ENCODE measurements around the gene NUP210. TPM values are rescaled to one million over a fixed set of nuclear protein-coding genes. Genes with fewer than 3 reads are reported as not detected.
"Not testable (repeated sequence)": the region's sequence is repeated elsewhere in the genome, so short reads cannot be mapped to it uniquely, and the experiment has no call there.

Gene NUP210
- total RNA-seq, 1 donor from 2014 or later = 2.6 TPM

GRCh38 chr3:13385373-13385965 lies 34.7 kb downstream of the NUP210 start:
- intact Hi-C loops (cut with DNase I) = no loop called here
- no peak for DNase-seq (ENCODE audit: low spot score)

- intact Hi-C loops (cut with DNase I) = no loop called here
- DNase-seq (ENCODE audit: low spot score) = no peak
Measured at GRCh38 chr3:13380971-13381370, 39.2 kb downstream of the NUP210 start.

- intact Hi-C loops (cut with DNase I) = no loop called here
- no peak for DNase-seq (ENCODE audit: low spot score)
Measured at GRCh38 chr3:13379201-13379830, 40.8 kb downstream of the NUP210 start.

GRCh38 chr3:13378155-13378554 lies 42.0 kb downstream of the NUP210 start:
- intact Hi-C loops (cut with DNase I) = no loop called here

GRCh38 chr3:13377741-13378140 lies 42.4 kb downstream of the NUP210 start:
- intact Hi-C loops (cut with DNase I); DNase-seq (ENCODE audit: low spot score): not testable (repeated sequence)

More at GRCh38 chr3:13378155-13378554, 42.0 kb downstream of the NUP210 start:
- DNase-seq (ENCODE audit: low spot score) = no peak

- intact Hi-C loops (cut with DNase I) = no loop called here
- no peak for DNase-seq (ENCODE audit: low spot score)
Measured at GRCh38 chr3:13377021-13377420, 43.1 kb downstream of the NUP210 start.

- DNase-seq (ENCODE audit: low spot score) = no peak
- intact Hi-C loops (cut with DNase I) = no loop called here
Measured at GRCh38 chr3:13376091-13376490, 44.0 kb downstream of the NUP210 start.

GRCh38 chr3:13375464-13375863 lies 44.7 kb downstream of the NUP210 start:
- DNase-seq (ENCODE audit: low spot score) = no peak
- intact Hi-C loops (cut with DNase I) = no loop called here

GRCh38 chr3:13373975-13374586 lies 46.0 kb downstream of the NUP210 start:
- no peak for DNase-seq (ENCODE audit: low spot score)
- intact Hi-C loops (cut with DNase I) = no loop called here

GRCh38 chr3:13372656-13373055 lies 47.5 kb downstream of the NUP210 start:
- DNase-seq (ENCODE audit: low spot score) = no peak
- intact Hi-C loops (cut with DNase I) = no loop called here

GRCh38 chr3:13372126-13372525 lies 48.0 kb downstream of the NUP210 start:
- intact Hi-C loops (cut with DNase I) = no loop called here
- DNase-seq (ENCODE audit: low spot score) = no peak

- DNase-seq (ENCODE audit: low spot score) = no peak
- intact Hi-C loops (cut with DNase I) = no loop called here
Measured at GRCh38 chr3:13371100-13372075, 48.7 kb downstream of the NUP210 start.

GRCh38 chr3:13370609-13371008 lies 49.5 kb downstream of the NUP210 start:
- intact Hi-C loops (cut with DNase I) = no loop called here
- no peak for DNase-seq (ENCODE audit: low spot score)

GRCh38 chr3:13370055-13370454 lies 50.1 kb downstream of the NUP210 start:
- intact Hi-C loops (cut with DNase I) = no loop called here
- no peak for DNase-seq (ENCODE audit: low spot score)

GRCh38 chr3:13368834-13369233 lies 51.3 kb downstream of the NUP210 start:
- intact Hi-C loops (cut with DNase I) = no loop called here
- no peak for DNase-seq (ENCODE audit: low spot score)

- DNase-seq (ENCODE audit: low spot score) = no peak
- intact Hi-C loops (cut with DNase I) = no loop called here
Measured at GRCh38 chr3:13367728-13368127, 52.4 kb downstream of the NUP210 start.

- DNase-seq (ENCODE audit: low spot score) = no peak
- intact Hi-C loops (cut with DNase I) = no loop called here
Measured at GRCh38 chr3:13365390-13366379, 54.4 kb downstream of the NUP210 start.

GRCh38 chr3:13364602-13365271 lies 55.4 kb downstream of the NUP210 start:
- intact Hi-C loops (cut with DNase I) = no loop called here
- no peak for DNase-seq (ENCODE audit: low spot score)

All from cardiac septum (tissue), 1 donor.